H9 (cell line): Measurements from ENCODE around the gene CRNKL1. TPM values are rescaled to one million over a fixed set of nuclear protein-coding genes. Genes with fewer than 3 reads are reported as not detected.

Experiments used
- DNase-seq: peaks from one replicate; pipeline ENCODE4 v3.0.0-alpha.2; 2017
- H2AFZ ChIP-seq: one replicate; pipeline ENCODE4 v1.6.1; 2013; ENCODE audit warnings: mild to moderate bottlenecking, low read length, control low read depth, moderate library complexity
- H2AK5ac ChIP-seq: 2 replicates; pipeline ENCODE4 v1.6.1; 2013; ENCODE audit warnings: low read length, control low read depth, mixed read lengths; ENCODE audit not compliant: insufficient read length
- H2BK120ac ChIP-seq: one replicate; pipeline ENCODE4 v1.6.1; 2013; ENCODE audit warnings: low read depth, mild to moderate bottlenecking, low read length, control low read depth, inconsistent platforms; ENCODE audit not compliant: poor library complexity, severe bottlenecking
- H2BK12ac ChIP-seq: 2 replicates; pipeline ENCODE4 v1.6.1; 2013; ENCODE audit warnings: low read length, control low read depth, mixed read lengths, low read depth; ENCODE audit not compliant: insufficient read length
- H2BK15ac ChIP-seq: 2 replicates; pipeline ENCODE4 v1.6.1; 2013; ENCODE audit warnings: low read depth, low read length, control low read depth
- H2BK20ac ChIP-seq: one replicate; pipeline ENCODE4 v1.6.1; 2013; ENCODE audit warnings: low read depth, mild to moderate bottlenecking, low read length, control low read depth, inconsistent platforms; ENCODE audit not compliant: poor library complexity, severe bottlenecking
- H2BK5ac ChIP-seq: 2 replicates; pipeline ENCODE4 v1.6.1; 2013; ENCODE audit warnings: low read length, control low read depth, mixed read lengths; ENCODE audit not compliant: insufficient read length
- H3K14ac ChIP-seq: 2 replicates; pipeline ENCODE4 v1.6.1; 2013; ENCODE audit warnings: low read length, control low read depth; ENCODE audit not compliant: insufficient read depth
- H3K18ac ChIP-seq: 2 replicates; pipeline ENCODE4 v1.6.1; 2013; ENCODE audit warnings: low read depth, mild to moderate bottlenecking, mixed read lengths, low read length, control low read depth; ENCODE audit not compliant: insufficient read length
- H3K23ac ChIP-seq: 2 replicates; pipeline ENCODE4 v1.6.1; 2013; ENCODE audit warnings: low read length, control low read depth, mixed read lengths, low read depth; ENCODE audit not compliant: insufficient read length
- H3K23me2 ChIP-seq: 2 replicates; pipeline ENCODE4 v1.6.1; 2013; ENCODE audit warnings: low read depth, mild to moderate bottlenecking, mixed read lengths, low read length, control low read depth; ENCODE audit not compliant: insufficient read length, poor library complexity, severe bottlenecking
- H3K27ac ChIP-seq: 2 replicates; pipeline ENCODE4 v1.5.1; 2013; ENCODE audit warnings: low read length, control low read depth, mixed read lengths, low read depth; ENCODE audit not compliant: insufficient read length
- H3K27me3 ChIP-seq: 2 replicates; pipeline ENCODE4 v1.6.1; 2013; ENCODE audit warnings: low read length, control low read depth, inconsistent platforms; ENCODE audit not compliant: insufficient read depth
- H3K4ac ChIP-seq: 2 replicates; pipeline ENCODE4 v1.6.1; 2013; ENCODE audit warnings: low read depth, mild to moderate bottlenecking, control low read depth, inconsistent platforms, low read length, moderate library complexity
- H3K4me1 ChIP-seq: 2 replicates; pipeline ENCODE4 v1.6.1; 2013; ENCODE audit warnings: low read length, control low read depth, inconsistent platforms; ENCODE audit not compliant: insufficient read depth
- H3K4me2 ChIP-seq: 2 replicates; pipeline ENCODE4 v1.6.1; 2013; ENCODE audit warnings: low read length, control low read depth, mixed read lengths; ENCODE audit not compliant: insufficient read length, insufficient read depth
- H3K56ac ChIP-seq: 2 replicates; pipeline ENCODE4 v1.6.1; 2013; ENCODE audit warnings: low read depth, mild to moderate bottlenecking, mixed read lengths, low read length, control low read depth; ENCODE audit not compliant: insufficient read length
- H3K79me1 ChIP-seq: 2 replicates; pipeline ENCODE4 v1.6.1; 2013; ENCODE audit warnings: low read depth, mild to moderate bottlenecking, moderate library complexity, low read length, control low read depth, inconsistent platforms; ENCODE audit not compliant: insufficient read depth, poor library complexity, severe bottlenecking
- H3K79me2 ChIP-seq: 2 replicates; pipeline ENCODE4 v1.6.1; 2013; ENCODE audit warnings: low read length, control low read depth, inconsistent platforms; ENCODE audit not compliant: insufficient read depth
- H3K9ac ChIP-seq: 2 replicates; pipeline ENCODE4 v1.6.1; 2013; ENCODE audit warnings: low read length, control low read depth, mixed read lengths; ENCODE audit not compliant: insufficient read length; ENCODE audit errors: extremely low read depth
- H3K9me3 ChIP-seq: one replicate; pipeline ENCODE4 v1.6.1; 2013; ENCODE audit warnings: low read depth, low read length, inconsistent platforms; ENCODE audit not compliant: control insufficient read depth
- H3T11ph ChIP-seq: one replicate; pipeline ENCODE4 v1.6.1; 2013; ENCODE audit warnings: mild to moderate bottlenecking, low read length, control low read depth, inconsistent platforms
- H4K20me1 ChIP-seq: one replicate; pipeline ENCODE4 v1.6.1; 2013; ENCODE audit not compliant: control insufficient read depth, insufficient read length, insufficient read depth
- H4K5ac ChIP-seq: 2 replicates; pipeline ENCODE4 v1.6.1; 2013; ENCODE audit warnings: low read depth, mild to moderate bottlenecking, mixed read lengths, low read length, control low read depth; ENCODE audit not compliant: insufficient read length
- H4K8ac ChIP-seq: replicated peaks from 2 replicates; pipeline ENCODE4 v1.6.1; 2013; ENCODE audit warnings: low read length, control low read depth, mixed read lengths, low read depth; ENCODE audit not compliant: insufficient read length
- H4K91ac ChIP-seq: 2 replicates; pipeline ENCODE4 v1.6.1; 2013; ENCODE audit warnings: low read depth, mild to moderate bottlenecking, moderate library complexity, mixed read lengths, low read length, control low read depth; ENCODE audit not compliant: insufficient read length
- H3K27ac Mint-ChIP-seq, 3 experiments: 2 replicates in 2 of 3; 3 replicates in 1 of 3; pipeline ENCODE4 v1.8.0; 2020 to 2021; ENCODE audit warnings: mixed read lengths in 3 of 3, mild to moderate bottlenecking in 1 of 3, moderate library complexity in 1 of 3
- H3K27me3 Mint-ChIP-seq: 2 replicates; pipeline ENCODE4 v1.8.0; 2021; ENCODE audit warnings: low read depth, mild to moderate bottlenecking, moderate library complexity, mixed read lengths
- H3K36me3 Mint-ChIP-seq, 3 experiments: 2 replicates in 2 of 3; 3 replicates in 1 of 3; pipeline ENCODE4 v1.8.0; 2020 to 2021; ENCODE audit warnings: low read depth in 3 of 3, mixed read lengths in 3 of 3; ENCODE audit not compliant: insufficient read depth in 1 of 3
- H3K4me1 Mint-ChIP-seq, 2 experiments: 2 replicates each; pipeline ENCODE4 v1.8.0; 2020; ENCODE audit warnings: mixed read lengths in 2 of 2
- H3K4me3 Mint-ChIP-seq, 2 experiments: 2 replicates in 1 of 2; 3 replicates in 1 of 2; pipeline ENCODE4 v1.8.0; 2020 to 2021; ENCODE audit warnings: mild to moderate bottlenecking in 2 of 2, mixed read lengths in 2 of 2, moderate library complexity in 1 of 2
- H3K9me3 Mint-ChIP-seq, 2 experiments: 2 replicates in 1 of 2; 3 replicates in 1 of 2; pipeline ENCODE4 v1.8.0; 2020; ENCODE audit warnings: mild to moderate bottlenecking in 2 of 2, mixed read lengths in 2 of 2, moderate library complexity in 1 of 2
- WGBS: extraction: QIAGEN DNeasy Blood & Tissue Kit; methylation state at CpG from one replicate; pipeline ENCODE4 v1.1.7; 2013; ENCODE audit warnings: missing lambda C conversion rate, low lambda C conversion rate, mixed read lengths; ENCODE audit not compliant: insufficient read length; ENCODE audit errors: extremely low coverage; 5-methylcytosine and 5-hydroxymethylcytosine counted together
- total RNA-seq: library from RNA; stranded (reverse); gene quantifications from 2 replicates; pipeline ENCODE4 v1.2.1, GENCODE V29; 2021
- TF ChIP-seq, protein P1 (sequence below): fragments of 200-600 bp; sonication (generic); conservative IDR thresholded peaks from 3 replicates; pipeline ENCODE4 v1.8.0; 2021; ENCODE audit warnings: antibody characterized with exemption, mild to moderate bottlenecking

The CRNKL1 gene
- total RNA-seq, 1 experiment from 2014 or later = 30.2 TPM

DNA sequence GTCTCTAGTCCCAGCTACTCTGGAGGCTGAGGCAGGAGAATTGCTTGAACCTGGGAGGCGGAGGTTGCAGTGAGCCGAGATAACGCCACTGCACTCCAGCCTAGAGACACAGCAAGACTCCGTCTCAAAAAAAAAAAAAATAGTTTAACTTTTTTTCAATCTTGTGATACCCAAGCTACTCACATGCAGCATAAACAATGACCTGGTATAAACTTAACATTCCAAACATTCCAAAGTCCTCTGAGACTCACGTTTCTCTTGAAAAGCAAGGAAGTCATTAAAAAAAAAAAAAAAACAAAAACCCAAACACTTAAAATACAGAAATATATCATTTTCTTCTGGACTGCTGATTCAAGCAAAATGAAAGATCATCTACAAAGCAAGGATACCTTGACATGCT lies 14.3 kb downstream of the CRNKL1 start:
- no peaks in the 10 kb centered on the region for H3K79me1 ChIP-seq
- H3K56ac ChIP-seq = no peak overlapping the region
- H3K18ac ChIP-seq = no peak overlapping the region
- no peak overlapping the region for H2BK5ac ChIP-seq
- H3K9ac ChIP-seq = no peak overlapping the region
- TF ChIP-seq, protein P1, sequence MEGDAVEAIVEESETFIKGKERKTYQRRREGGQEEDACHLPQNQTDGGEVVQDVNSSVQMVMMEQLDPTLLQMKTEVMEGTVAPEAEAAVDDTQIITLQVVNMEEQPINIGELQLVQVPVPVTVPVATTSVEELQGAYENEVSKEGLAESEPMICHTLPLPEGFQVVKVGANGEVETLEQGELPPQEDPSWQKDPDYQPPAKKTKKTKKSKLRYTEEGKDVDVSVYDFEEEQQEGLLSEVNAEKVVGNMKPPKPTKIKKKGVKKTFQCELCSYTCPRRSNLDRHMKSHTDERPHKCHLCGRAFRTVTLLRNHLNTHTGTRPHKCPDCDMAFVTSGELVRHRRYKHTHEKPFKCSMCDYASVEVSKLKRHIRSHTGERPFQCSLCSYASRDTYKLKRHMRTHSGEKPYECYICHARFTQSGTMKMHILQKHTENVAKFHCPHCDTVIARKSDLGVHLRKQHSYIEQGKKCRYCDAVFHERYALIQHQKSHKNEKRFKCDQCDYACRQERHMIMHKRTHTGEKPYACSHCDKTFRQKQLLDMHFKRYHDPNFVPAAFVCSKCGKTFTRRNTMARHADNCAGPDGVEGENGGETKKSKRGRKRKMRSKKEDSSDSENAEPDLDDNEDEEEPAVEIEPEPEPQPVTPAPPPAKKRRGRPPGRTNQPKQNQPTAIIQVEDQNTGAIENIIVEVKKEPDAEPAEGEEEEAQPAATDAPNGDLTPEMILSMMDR = no peak
- no peaks in the 10 kb centered on the region; the same call in 1 of the 2 replicates for H3K4me1 ChIP-seq
- H3K27ac Mint-ChIP-seq = peak overlapping the region in 2 of 3 experiments; percentile 64 to 82; a peak in 2 of 7 replicates
- DNase-seq = no peak
- H3K4me3 Mint-ChIP-seq = no peak overlapping the region
- H3K27me3 ChIP-seq = no peaks in the 10 kb centered on the region
- peaks cover 5% of the 10 kb centered on the region in 2 experiments for H3K4me1 Mint-ChIP-seq
- H2AFZ ChIP-seq = no peak overlapping the region
- no peak overlapping the region for H4K5ac ChIP-seq
- H3K36me3 Mint-ChIP-seq = peaks cover 21 to 89% (median 72%) of the 10 kb centered on the region in 3 experiments; a peak in 5 of 7 replicates
- H3K79me2 ChIP-seq = no peaks in the 10 kb centered on the region
- no peak overlapping the region for H2BK12ac ChIP-seq
- H3K4ac ChIP-seq = no peak overlapping the region
- H2AK5ac ChIP-seq = no peak overlapping the region
- no peak overlapping the region for H2BK15ac ChIP-seq
- H3T11ph ChIP-seq = no peak overlapping the region
- no peaks in the 10 kb centered on the region for H4K20me1 ChIP-seq
- no peak overlapping the region for H3K27ac ChIP-seq
- H3K9me3 Mint-ChIP-seq = no peaks in the 10 kb centered on the region
- no peak overlapping the region for H3K14ac ChIP-seq
- H3K23ac ChIP-seq = no peak overlapping the region
- no CpG with 5 or more reads among the region's 5 CpGs for WGBS
- H2BK20ac ChIP-seq = no peak overlapping the region
- no peak overlapping the region for H2BK120ac ChIP-seq
- no peak overlapping the region for H4K91ac ChIP-seq
- no peaks in the 10 kb centered on the region for H3K27me3 Mint-ChIP-seq
- no peak overlapping the region for H3K4me2 ChIP-seq
- no peaks in the 10 kb centered on the region for H3K9me3 ChIP-seq
- H3K23me2 ChIP-seq = no peaks in the 10 kb centered on the region
- H4K8ac ChIP-seq = no peak overlapping the region
